Common myeloid progenitor, CD34-positive (primary cell): ENCODE results near the gene GRPEL2.

Source experiments
- CTCF ChIA-PET: fragments of 350-600 bp; sonication (Branson Sonifier 250); formaldehyde crosslinking; loops from one replicate; lab custom pipeline; 2021; ENCODE audit warnings: antibody characterized with exemption; lab: Charles Lee
- POLR2A ChIA-PET: fragments of 350-600 bp; sonication (Branson Sonifier 250); formaldehyde crosslinking; loops from one replicate; lab custom pipeline; 2021; ENCODE audit warnings: antibody characterized with exemption; lab: Charles Lee
- DNase-seq, 3 donors: peaks; one replicate each; pipeline versions ENCODE4 v3.0.0 to v3.0.0-alpha.2; 2013
- H3K27ac ChIP-seq, 2 experiments: 1 replicate in 1 of 2; 2 replicates in 1 of 2; pipeline ENCODE4 v1.7.0; 2013; ENCODE audit warnings: inconsistent platforms in 2 of 2, low read length in 2 of 2, mild to moderate bottlenecking in 2 of 2, low read depth in 1 of 2, moderate library complexity in 1 of 2; ENCODE audit not compliant: severe bottlenecking in 2 of 2, insufficient read depth in 1 of 2, poor library complexity in 1 of 2
- H3K27me3 ChIP-seq, 5 experiments: replicated peaks in 2 of 5; 1 replicate in 3 of 5; 2 replicates in 2 of 5; pipeline versions ENCODE4 v1.6.1 to v1.7.0; 2013; ENCODE audit warnings: low read length in 4 of 5, mild to moderate bottlenecking in 2 of 5, moderate library complexity in 2 of 5, inconsistent platforms in 1 of 5; ENCODE audit not compliant: insufficient read depth in 5 of 5, control insufficient read depth in 4 of 5
- H3K36me3 ChIP-seq, 4 experiments: 1 replicate in 2 of 4; 2 replicates in 2 of 4; pipeline versions ENCODE4 v1.6.1 to v1.7.0; 2013; ENCODE audit warnings: low read length in 3 of 4, control low read depth in 1 of 4, mild to moderate bottlenecking in 1 of 4; ENCODE audit not compliant: control insufficient read depth in 4 of 4, insufficient read depth in 4 of 4
- H3K4me1 ChIP-seq, 4 experiments: 1 replicate in 3 of 4; 2 replicates in 1 of 4; pipeline versions ENCODE4 v1.6.1 to v1.7.1; 2013; ENCODE audit warnings: low read length in 3 of 4, mild to moderate bottlenecking in 3 of 4, control low read depth in 1 of 4, inconsistent platforms in 1 of 4, moderate library complexity in 1 of 4; ENCODE audit not compliant: control insufficient read depth in 4 of 4, insufficient read depth in 4 of 4; ENCODE audit errors: control extremely low read depth in 1 of 4
- H3K4me3 ChIP-seq, 7 experiments: 1 replicate in 4 of 7; 2 replicates in 3 of 7; pipeline versions ENCODE4 v1.5.1 to v1.7.0; 2013; ENCODE audit warnings: mild to moderate bottlenecking in 7 of 7, low read length in 6 of 7, moderate library complexity in 6 of 7, inconsistent platforms in 2 of 7, low read depth in 2 of 7, control low read depth in 1 of 7; ENCODE audit not compliant: insufficient read depth in 4 of 7, control insufficient read depth in 1 of 7; ENCODE audit errors: extremely low read depth in 1 of 7
- H3K9me3 ChIP-seq, 5 experiments: 1 replicate in 4 of 5; 2 replicates in 1 of 5; pipeline versions ENCODE4 v1.6.1 to v1.7.1; 2013; ENCODE audit warnings: low read length in 4 of 5, mild to moderate bottlenecking in 2 of 5, inconsistent platforms in 1 of 5, low read depth in 1 of 5, moderate library complexity in 1 of 5; ENCODE audit not compliant: control insufficient read depth in 4 of 5, insufficient read depth in 2 of 5; ENCODE audit errors: control extremely low read depth in 1 of 5
- WGBS: methylation state at CpG from one replicate; pipeline ENCODE4 v1.1.5; 2013; ENCODE audit not compliant: insufficient coverage; 5-methylcytosine and 5-hydroxymethylcytosine counted together

GRPEL2 gene

DNA sequence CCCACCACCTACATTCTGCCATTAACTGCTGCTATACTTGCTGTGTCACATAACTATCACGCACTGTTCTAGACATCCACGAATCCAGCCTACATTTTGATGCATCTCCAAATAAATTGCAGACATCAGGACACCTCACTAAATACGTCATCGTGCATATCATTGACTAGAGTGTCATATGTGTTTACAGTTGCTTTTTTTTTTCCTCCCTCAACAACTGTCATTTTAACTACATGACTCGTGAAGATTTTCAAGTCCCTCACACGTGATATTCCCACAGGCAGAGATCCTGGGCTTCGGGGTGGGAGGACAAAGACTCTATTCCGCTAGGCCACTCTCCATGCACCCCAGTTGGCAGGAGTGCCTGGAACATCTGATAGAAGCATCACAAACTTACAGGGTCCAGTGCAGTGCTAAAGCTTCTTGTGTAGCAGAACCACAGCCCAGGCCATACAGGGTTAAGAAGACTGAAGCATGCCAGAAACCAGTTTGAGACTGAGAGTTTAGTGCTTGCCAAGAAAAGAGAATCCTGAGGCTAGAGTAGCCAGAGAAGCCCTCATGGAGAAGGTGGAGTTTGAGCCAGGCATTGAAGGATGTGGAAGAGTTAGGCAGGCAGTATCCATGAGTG is 13.7 kb downstream of the GRPEL2 start:
- no peak overlapping the region for H3K27ac ChIP-seq
- peak overlapping the region in 3 of 7 experiments; percentile 84 to 92 (median 89) for H3K4me3 ChIP-seq
- H3K27me3 ChIP-seq = no peaks in the 10 kb centered on the region
- H3K4me1 ChIP-seq = peaks cover 2 to 33% (median 13%) of the 10 kb centered on the region in 4 experiments
- ChIA-PET CTCF (interaction anchor here (0.8 to 22.5 kb wide), 7 partner anchors 9 to 34 kb away, joined by 3 to 209 read pairs (median 6); partner anchors contain the start of gene IL17B), POLR2A (interaction anchor here (1.4 kb wide), 1 partner anchor 12 kb away, joined by 4 read pairs; no protein-coding TSS in a partner anchor)
- H3K9me3 ChIP-seq = no peaks in the 10 kb centered on the region
- 97% methylated on average over 6 of the region's 8 CpGs for WGBS
- H3K36me3 ChIP-seq = peaks cover 2 to 13% (median 6%) of the 10 kb centered on the region in 4 experiments
- DNase-seq = no peak

DNA sequence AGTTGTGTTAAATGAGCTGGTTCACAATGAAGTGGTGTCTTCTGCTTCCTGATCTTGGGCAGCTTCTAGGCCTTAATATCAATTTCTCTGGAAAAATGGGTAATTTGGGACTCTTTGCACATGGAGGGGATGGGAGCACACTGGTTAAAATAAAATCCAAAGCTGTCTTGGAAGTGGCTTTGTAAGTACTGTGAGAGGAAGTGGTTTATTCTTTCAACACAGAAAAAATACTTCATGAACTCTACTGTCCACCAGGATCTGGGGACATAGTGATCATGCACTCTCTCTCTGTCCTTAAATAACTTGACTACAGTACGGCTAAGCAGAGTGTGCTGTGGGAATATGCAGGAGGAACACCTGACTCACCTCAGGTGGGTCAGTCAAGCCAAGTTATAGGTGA is 15.0 kb downstream of the GRPEL2 start:
- WGBS = no CpG with 5 or more reads among the region's 1 CpG
- H3K36me3 ChIP-seq = peaks cover under 1 to 11% (median 4%) of the 10 kb centered on the region in 4 experiments
- H3K4me3 ChIP-seq = no peak overlapping the region
- no peaks in the 10 kb centered on the region for H3K27me3 ChIP-seq
- peaks cover 2 to 31% (median 13%) of the 10 kb centered on the region in 4 experiments for H3K4me1 ChIP-seq
- ChIA-PET CTCF (interaction anchor here (0.9 to 22.5 kb wide), 8 partner anchors 8 to 68 kb away, joined by 3 to 209 read pairs (median 4); partner anchors contain the start of gene IL17B), POLR2A (no interaction called here)
- no peak overlapping the region for H3K27ac ChIP-seq
- no peak for DNase-seq
- H3K9me3 ChIP-seq = no peaks in the 10 kb centered on the region

DNA sequence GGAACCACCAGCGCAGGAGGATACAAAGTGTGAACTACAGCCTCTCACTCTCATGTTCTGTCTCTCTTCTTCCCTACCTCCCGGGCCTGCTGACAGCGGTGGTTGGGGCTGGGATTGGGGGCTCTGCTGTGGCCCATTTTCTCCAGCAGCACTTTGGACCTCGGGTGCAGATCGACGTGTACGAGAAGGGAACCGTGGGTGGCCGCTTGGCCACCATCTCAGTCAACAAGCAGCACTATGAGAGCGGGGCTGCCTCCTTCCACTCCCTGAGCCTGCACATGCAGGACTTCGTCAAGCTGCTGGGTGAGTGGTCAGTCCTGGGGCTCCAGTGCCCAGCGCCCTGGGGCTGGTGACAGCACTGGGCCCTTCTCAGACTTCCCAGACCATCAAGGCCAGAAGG is 17.2 kb downstream of the GRPEL2 start:
- Histone ChIP-seq H3K27ac (no peak overlapping the region), H3K4me3 (no peak overlapping the region), H3K36me3 (peaks cover 2 to 11% (median 4%) of the 10 kb centered on the region in 4 experiments), H3K4me1 (peaks cover 2 to 42% (median 11%) of the 10 kb centered on the region in 4 experiments), H3K27me3 (no peaks in the 10 kb centered on the region), H3K9me3 (no peaks in the 10 kb centered on the region)
- WGBS = 97% methylated on average over 11 of the region's 12 CpGs
- POLR2A ChIA-PET = no interaction called here
- no peak for DNase-seq
- CTCF ChIA-PET = interaction anchor here (2.5 to 22.5 kb wide), 3 partner anchors 8 to 45 kb away, joined by 9 to 209 read pairs (median 31); partner anchors contain the start of gene IL17B

DNA sequence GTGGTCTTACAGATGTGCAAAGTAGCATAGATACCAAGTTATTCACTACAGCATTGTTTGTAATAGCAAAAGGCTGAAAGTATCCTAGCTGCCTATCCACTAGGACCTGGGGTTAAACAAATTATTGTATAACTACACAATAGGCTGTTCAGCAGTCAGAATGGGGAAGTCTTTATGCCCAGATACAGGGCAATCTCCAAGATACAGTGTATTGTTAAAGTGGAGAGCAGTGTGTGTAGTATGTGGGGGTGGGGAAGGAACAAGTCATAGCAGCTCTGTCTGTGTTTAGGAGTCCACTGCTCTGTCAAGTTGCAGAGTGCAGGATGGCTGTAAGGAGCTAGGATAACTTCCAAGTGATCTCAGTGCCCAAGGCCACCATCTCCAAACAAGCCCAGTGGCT is 18.1 kb downstream of the GRPEL2 start:
- DNase-seq = peak in 2 of 3 donors; percentile 27 to 43
- POLR2A ChIA-PET = no interaction called here
- H3K27me3 ChIP-seq = no peaks in the 10 kb centered on the region
- CTCF ChIA-PET = interaction anchor here (0.9 to 22.5 kb wide), 4 partner anchors 7 to 232 kb away, joined by 3 to 209 read pairs (median 17); partner anchors contain the start of gene IL17B
- peaks cover 2 to 44% (median 8%) of the 10 kb centered on the region in 4 experiments for H3K4me1 ChIP-seq
- H3K27ac ChIP-seq = no peak overlapping the region
- no peak overlapping the region for H3K4me3 ChIP-seq
- peaks cover 2 to 12% (median 5%) of the 10 kb centered on the region in 4 experiments for H3K36me3 ChIP-seq
- H3K9me3 ChIP-seq = no peaks in the 10 kb centered on the region

DNA sequence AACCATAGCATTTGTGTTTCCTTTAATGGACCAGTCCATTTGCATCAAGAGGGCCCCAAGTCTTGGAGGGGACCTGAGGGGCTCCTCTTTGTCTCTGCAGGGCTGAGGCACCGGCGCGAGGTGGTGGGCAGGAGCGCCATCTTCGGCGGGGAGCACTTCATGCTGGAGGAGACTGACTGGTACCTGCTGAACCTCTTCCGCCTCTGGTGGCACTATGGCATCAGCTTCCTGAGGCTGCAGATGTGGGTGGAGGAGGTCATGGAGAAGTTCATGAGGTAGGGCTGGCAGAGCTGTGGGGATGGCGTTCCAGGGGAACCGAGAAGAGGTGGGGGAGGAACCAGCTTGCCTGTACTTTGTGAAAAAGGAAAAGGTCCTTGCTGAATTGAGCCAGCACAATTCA is 18.6 kb downstream of the GRPEL2 start:
- no peak for DNase-seq
- Histone ChIP-seq H3K4me1 (peaks cover 0 to 38% (median 6%) of the 10 kb centered on the region in 4 experiments), H3K36me3 (peaks cover 2 to 15% (median 6%) of the 10 kb centered on the region in 4 experiments), H3K27me3 (no peaks in the 10 kb centered on the region), H3K4me3 (no peak overlapping the region), H3K27ac (no peak overlapping the region), H3K9me3 (no peaks in the 10 kb centered on the region)
- CTCF ChIA-PET = interaction anchor here (0.9 to 22.5 kb wide), 4 partner anchors 18 to 232 kb away, joined by 3 to 209 read pairs (median 24); partner anchors contain the start of genes GRPEL2 and IL17B
- POLR2A ChIA-PET = no interaction called here
- 98% methylated on average over 8 of the region's 9 CpGs for WGBS

DNA sequence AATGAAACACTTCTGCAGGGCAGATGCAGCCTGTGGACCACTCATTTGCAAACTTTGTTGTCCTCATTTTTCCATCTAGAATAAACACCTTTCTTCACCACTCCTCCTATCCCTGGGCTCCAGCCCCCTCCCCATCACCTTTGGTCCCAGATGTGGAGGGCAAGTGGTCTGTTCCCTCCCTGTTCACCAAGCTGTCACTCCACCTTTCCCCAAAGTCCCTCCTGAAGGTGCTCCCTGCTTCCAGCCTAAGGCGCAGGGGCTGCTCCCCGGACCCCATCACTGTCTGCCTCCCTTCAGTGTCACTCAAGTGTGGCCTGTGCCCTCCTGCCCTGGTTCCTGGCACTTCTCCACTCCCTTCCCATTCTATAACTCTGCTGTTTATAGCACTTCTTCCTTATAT is 19.4 kb downstream of the GRPEL2 start:
- no peaks in the 10 kb centered on the region for H3K9me3 ChIP-seq
- H3K4me1 ChIP-seq = peaks cover 0 to 30% (median 4%) of the 10 kb centered on the region in 4 experiments
- ChIA-PET POLR2A (no interaction called here), CTCF (interaction anchor here (5.0 to 22.5 kb wide), 3 partner anchors 17 to 49 kb away, joined by 45 to 209 read pairs (median 46); partner anchors contain the start of genes GRPEL2 and IL17B)
- H3K36me3 ChIP-seq = peaks cover 2 to 15% (median 6%) of the 10 kb centered on the region in 4 experiments
- 95% methylated on average over 2 of the region's 2 CpGs for WGBS
- H3K4me3 ChIP-seq = no peak overlapping the region
- no peak overlapping the region for H3K27ac ChIP-seq
- DNase-seq = no peak
- no peaks in the 10 kb centered on the region for H3K27me3 ChIP-seq

DNA sequence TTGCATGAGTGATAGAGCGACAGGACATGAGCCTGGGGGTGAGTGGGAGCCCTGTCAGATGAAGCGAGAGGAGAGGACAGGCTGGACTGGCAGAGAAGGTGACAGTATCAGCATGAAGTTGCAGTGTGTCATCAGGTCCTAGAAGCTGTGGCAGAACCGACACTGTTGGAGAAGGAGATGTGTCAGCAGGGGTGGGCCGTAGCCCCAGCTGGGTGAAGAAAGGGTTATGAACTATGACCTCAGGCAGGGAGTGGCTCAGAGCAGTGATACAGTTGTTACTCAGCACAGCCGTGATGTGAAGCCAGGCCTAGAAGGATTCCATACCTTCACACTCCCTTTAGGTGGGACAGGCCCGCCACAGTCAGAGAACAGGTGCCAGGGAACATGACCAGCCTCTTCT is 20.1 kb downstream of the GRPEL2 start:
- ChIA-PET POLR2A (no interaction called here), CTCF (interaction anchor here (0.9 to 22.5 kb wide), 8 partner anchors 10 to 256 kb away, joined by 3 to 209 read pairs (median 36); partner anchors contain the start of genes GRPEL2, IL17B and PCYOX1L)
- Histone ChIP-seq H3K4me1 (peaks cover 0 to 23% (median 1%) of the 10 kb centered on the region in 4 experiments), H3K36me3 (peaks cover 2 to 15% (median 6%) of the 10 kb centered on the region in 4 experiments), H3K9me3 (no peaks in the 10 kb centered on the region), H3K4me3 (no peak overlapping the region), H3K27me3 (no peaks in the 10 kb centered on the region), H3K27ac (no peak overlapping the region)
- 98% methylated on average over 5 of the region's 6 CpGs for WGBS
- no peak for DNase-seq
